OCI-LY7 (cell line): Measurements from ENCODE around the gene DMAC2.

Source experiments
- CTCF ChIP-seq: fragments of 200-600 bp; sonication (generic); conservative IDR thresholded peaks from 2 replicates; pipeline ENCODE4 v1.5.1; 2014; ENCODE audit warnings: mild to moderate bottlenecking, antibody characterized with exemption, low read length, moderate library complexity, mixed read lengths
- EZH2phosphoT487 ChIP-seq: fragments of 200-600 bp; sonication (generic); IDR thresholded peaks from 2 replicates; pipeline ENCODE4 v1.6.1; 2018; ENCODE audit warnings: low read depth, borderline replicate concordance, mild to moderate bottlenecking, mixed run types, antibody characterized with exemption, low read length, moderate library complexity, mixed read lengths

- TF ChIP-seq CTCF = no peak
- TF ChIP-seq EZH2phosphoT487 = no peak
Measured at GRCh38 chr19:41399525-41399924, 40.2 kb downstream of the DMAC2 start.
